ENCODE measurements around the gene ASIC4.

ASIC4 gene

GRCh38 chr2:219573166-219573565 is 58.9 kb downstream of the ASIC4 start:
- no peak overlapping the region for H3K4me3 ChIP-seq (replicated peaks; ENCODE audit: low read depth, low read length)
- TF ChIP-seq CTCF (IDR thresholded peaks at IDR 0.05; ENCODE audit: low read depth, low read length, missing control alignments): no peak
- DNase-seq (ENCODE audit: extremely low read depth, low read depth): no peak

GRCh38 chr2:219574484-219575311 is 60.4 kb downstream of the ASIC4 start:
- DNase-seq (ENCODE audit: extremely low read depth, low read depth): no peak
- H3K4me3 ChIP-seq (replicated peaks; ENCODE audit: low read depth, low read length): no peak overlapping the region
- TF ChIP-seq CTCF (IDR thresholded peaks at IDR 0.05; ENCODE audit: low read depth, low read length, missing control alignments): no peak

DNA sequence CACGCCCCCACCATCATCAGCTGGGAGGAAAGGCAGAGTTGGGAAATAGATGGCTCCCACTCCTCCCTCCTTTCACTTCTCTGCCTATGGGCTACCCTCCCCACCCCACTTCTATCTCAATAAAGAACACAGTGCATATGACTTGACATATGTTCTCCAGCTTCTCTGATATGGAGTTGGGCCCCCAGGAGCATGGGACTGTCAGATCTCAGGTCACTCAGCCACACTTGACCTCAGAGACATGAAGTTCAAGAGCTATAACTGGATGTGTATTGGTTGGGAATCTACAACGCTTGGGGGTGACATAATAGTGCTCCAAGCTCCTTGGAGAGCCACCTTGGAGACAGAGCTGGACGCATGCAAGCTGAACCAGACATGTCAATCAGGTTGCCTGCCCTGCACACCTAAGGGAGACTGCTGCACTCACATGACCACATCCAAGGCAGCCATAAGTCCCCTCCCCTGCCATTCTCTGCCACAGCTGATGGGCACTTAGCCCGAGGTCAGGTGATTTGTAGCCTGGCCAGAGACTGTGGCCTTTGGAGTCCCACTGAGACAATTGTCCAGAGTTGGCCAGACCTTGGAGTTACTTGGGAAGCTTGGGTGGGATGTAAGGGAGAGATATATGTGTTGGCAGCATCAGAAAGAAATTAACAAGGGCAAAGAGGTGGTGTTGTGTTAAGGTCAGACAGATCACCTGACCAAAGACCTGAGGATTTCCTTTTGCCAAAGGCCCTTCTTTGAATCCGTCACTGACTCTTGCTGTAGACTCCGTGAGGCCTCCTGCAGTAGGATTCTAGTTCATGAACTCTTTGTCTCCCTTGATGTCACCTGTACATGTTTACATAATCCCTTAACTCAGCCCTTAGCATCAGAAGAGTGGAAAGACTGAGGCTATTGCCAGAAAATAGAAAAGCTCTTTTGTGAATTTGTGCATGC is 61.6 kb downstream of the ASIC4 start:
- DNase-seq (ENCODE audit: extremely low read depth, low read depth): no peak
- H3K4me3 ChIP-seq (replicated peaks; ENCODE audit: low read depth, low read length): no peak overlapping the region
- TF ChIP-seq CTCF (IDR thresholded peaks at IDR 0.05; ENCODE audit: low read depth, low read length, missing control alignments): no peak

DNA sequence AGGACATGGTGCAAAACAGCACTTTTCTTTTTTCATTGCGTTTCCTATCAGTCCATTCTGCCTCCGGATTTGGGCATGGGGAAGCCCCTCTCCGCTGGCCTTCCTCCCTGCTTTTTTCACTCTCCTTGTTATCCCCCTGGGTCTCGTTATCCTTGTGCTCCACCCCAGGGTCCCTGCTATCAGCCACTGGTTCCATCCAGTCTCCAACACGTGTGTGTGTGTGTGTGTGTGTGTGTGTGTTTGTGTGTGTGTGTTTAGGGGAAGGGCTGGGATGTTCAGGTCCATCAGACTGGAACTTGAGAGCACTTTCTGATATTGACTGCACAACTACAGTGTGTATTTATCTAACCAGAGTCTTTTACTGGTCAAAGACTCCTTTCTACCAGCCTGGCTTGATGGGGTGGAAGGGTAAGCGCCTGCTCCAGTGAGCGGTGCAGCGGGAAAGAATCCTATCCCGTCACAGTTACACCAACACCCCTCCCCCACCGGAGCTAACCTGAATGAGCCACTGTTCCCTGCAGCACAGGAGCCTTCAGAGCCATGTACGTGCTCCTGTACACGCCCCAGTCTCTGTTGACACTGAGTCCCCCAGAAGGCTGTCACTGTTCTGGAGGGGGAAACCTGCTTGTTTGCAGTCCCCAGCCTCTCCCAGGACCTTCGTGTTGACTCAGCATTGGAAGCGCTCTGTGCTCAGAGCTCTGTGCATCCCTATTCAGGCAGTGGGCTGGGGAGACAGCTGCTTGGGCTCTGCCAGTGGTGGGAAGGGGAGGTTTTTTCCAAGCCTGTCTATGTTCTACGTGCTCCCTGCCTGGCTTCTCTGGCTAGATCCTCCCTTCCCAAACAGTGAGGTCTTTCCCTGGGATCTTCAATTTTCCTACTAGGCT is 62.5 kb downstream of the ASIC4 start:
- no peak overlapping the region for H3K4me3 ChIP-seq (replicated peaks; ENCODE audit: low read depth, low read length)
- DNase-seq (ENCODE audit: extremely low read depth, low read depth): no peak
- TF ChIP-seq CTCF (IDR thresholded peaks at IDR 0.05; ENCODE audit: low read depth, low read length, missing control alignments): no peak

DNA sequence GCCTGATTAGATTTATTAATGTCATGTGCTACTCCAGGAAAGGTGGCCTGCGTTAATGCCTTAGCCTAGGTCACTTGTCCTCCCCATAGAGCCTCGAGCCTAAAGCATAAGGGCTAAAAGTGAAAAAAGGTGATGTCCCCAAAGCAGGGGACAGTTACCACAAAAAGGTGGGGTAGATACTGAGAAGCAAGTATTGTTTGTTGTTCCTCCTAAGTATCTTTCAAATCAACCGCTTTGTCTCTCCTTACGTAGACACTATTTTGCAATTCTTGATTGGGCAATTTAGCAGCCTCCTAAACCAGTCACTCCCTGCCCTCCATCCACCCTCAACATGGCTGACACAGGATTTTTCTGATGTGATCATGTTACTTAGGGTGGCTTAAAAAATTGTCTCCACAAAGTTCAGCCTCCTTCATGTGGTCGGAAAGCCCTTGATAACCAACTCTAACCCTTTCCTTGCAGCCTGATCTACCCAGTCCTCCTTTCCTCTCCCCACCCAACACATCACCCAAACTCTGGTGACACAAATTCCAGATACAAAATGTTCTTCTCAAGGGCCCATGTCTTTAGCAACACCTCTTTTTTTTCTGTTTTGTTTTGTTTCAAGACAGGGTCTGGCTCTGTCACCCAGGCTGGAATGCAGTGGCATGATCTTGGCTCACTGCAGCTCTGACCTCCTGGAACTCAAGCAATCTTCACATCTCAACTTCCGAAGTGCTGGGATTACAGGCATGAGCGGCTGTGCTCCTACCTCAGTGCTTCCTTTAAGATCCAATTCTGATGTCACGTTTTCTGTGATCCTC is 64.7 kb downstream of the ASIC4 start:
- DNase-seq (ENCODE audit: extremely low read depth, low read depth): no peak
- no peak overlapping the region for H3K4me3 ChIP-seq (replicated peaks; ENCODE audit: low read depth, low read length)
- TF ChIP-seq CTCF (IDR thresholded peaks at IDR 0.05; ENCODE audit: low read depth, low read length, missing control alignments): no peak

Measured in HFF-Myc (cell line).